Measurements from ENCODE around the gene TMEM184B.
"Not testable (repeated sequence)": the region's sequence is repeated elsewhere in the genome, so short reads cannot be mapped to it uniquely, and the experiment has no call there.

TMEM184B gene

GRCh38 chr22:38249301-38249700 is 23.5 kb downstream of the TMEM184B start:
- DNase-seq (ENCODE audit: low read depth in 2 of 2) = no peak

GRCh38 chr22:38248280-38248679 is 24.5 kb downstream of the TMEM184B start:
- DNase-seq (ENCODE audit: low read depth in 2 of 2) = no peak

GRCh38 chr22:38247713-38248112 is 25.1 kb downstream of the TMEM184B start:
- no peak for DNase-seq (ENCODE audit: low read depth in 2 of 2)

- no peak for DNase-seq (ENCODE audit: low read depth in 2 of 2)
Observed at GRCh38 chr22:38246692-38247091, 26.1 kb downstream of the TMEM184B start.

GRCh38 chr22:38246046-38246658 is 26.7 kb downstream of the TMEM184B start:
- DNase-seq (ENCODE audit: low read depth in 2 of 2) = no peak

GRCh38 chr22:38244106-38244505 is 28.7 kb downstream of the TMEM184B start:
- DNase-seq (ENCODE audit: low read depth in 2 of 2) = no peak

GRCh38 chr22:38243007-38243765 is 29.6 kb downstream of the TMEM184B start:
- DNase-seq (ENCODE audit: low read depth in 2 of 2) = no peak

GRCh38 chr22:38240734-38241252 is 32.0 kb downstream of the TMEM184B start:
- DNase-seq (ENCODE audit: low read depth in 2 of 2) = no peak

- no peak for DNase-seq (ENCODE audit: low read depth in 2 of 2)
Observed at GRCh38 chr22:38239101-38239761, 33.6 kb downstream of the TMEM184B start.

GRCh38 chr22:38238519-38239071 is 34.2 kb downstream of the TMEM184B start:
- DNase-seq (ENCODE audit: low read depth in 2 of 2) = no peak

GRCh38 chr22:38236786-38237185 is 36.0 kb downstream of the TMEM184B start:
- no peak for DNase-seq (ENCODE audit: low read depth in 2 of 2)

- DNase-seq (ENCODE audit: low read depth in 2 of 2) = no peak
Observed at GRCh38 chr22:38235240-38235850, 37.5 kb downstream of the TMEM184B start.

GRCh38 chr22:38233856-38234255 is 39.0 kb downstream of the TMEM184B start:
- not testable (repeated sequence) for DNase-seq (ENCODE audit: low read depth in 2 of 2)

GRCh38 chr22:38233427-38233826 is 39.4 kb downstream of the TMEM184B start:
- no peak for DNase-seq (ENCODE audit: low read depth in 2 of 2)

- no peak for DNase-seq (ENCODE audit: low read depth in 2 of 2)
Observed at GRCh38 chr22:38232196-38232595, 40.6 kb downstream of the TMEM184B start.

- DNase-seq (ENCODE audit: low read depth in 2 of 2) = no peak
Observed at GRCh38 chr22:38230916-38231315, 41.9 kb downstream of the TMEM184B start.

- no peak for DNase-seq (ENCODE audit: low read depth in 2 of 2)
Observed at GRCh38 chr22:38230108-38230825, 42.5 kb downstream of the TMEM184B start.

GRCh38 chr22:38228873-38229740 is 43.7 kb downstream of the TMEM184B start:
- DNase-seq (ENCODE audit: low read depth in 2 of 2) = no peak

GRCh38 chr22:38228326-38228872 is 44.4 kb downstream of the TMEM184B start:
- DNase-seq (ENCODE audit: low read depth in 2 of 2) = no peak
